Transverse colon (tissue), 4 donors: ENCODE results near the gene GPX8.

Experiments used
- CTCF ChIP-seq, 5 experiments: fragments of 200-600 bp in 3 of 5; fragments of 450-650 bp in 2 of 5; sonication (generic) in 3 of 5; IDR thresholded peaks; 1 replicate in 2 of 5; 2 replicates in 3 of 5; pipeline ENCODE4 v1.5.1; 2016 to 2017; ENCODE audit warnings: antibody characterized with exemption in 5 of 5, inconsistent platforms in 3 of 5, mild to moderate bottlenecking in 2 of 5, moderate library complexity in 1 of 5
- EP300 ChIP-seq: sonication (generic); formaldehyde crosslinking; IDR thresholded peaks from one replicate; pipeline ENCODE4 v1.6.1; 2017; ENCODE audit warnings: antibody characterized with exemption, low read depth
- POLR2A ChIP-seq: fragments of 450-650 bp; IDR thresholded peaks from one replicate; pipeline ENCODE4 v1.6.1; 2016; ENCODE audit warnings: antibody characterized with exemption, mild to moderate bottlenecking, moderate library complexity
- POLR2AphosphoS5 ChIP-seq, 3 donors: sonication (generic); formaldehyde crosslinking; IDR thresholded peaks; one replicate each; pipeline ENCODE4 v1.6.1; 2016; ENCODE audit warnings: antibody characterized with exemption in 3 of 3

GRCh38 chr5:55149308-55149795, 10.6 kb upstream of the GPX8 start:
- TF ChIP-seq CTCF (IDR thresholded peaks at IDR 0.05) (no peak), EP300 (no peak), POLR2A (no peak), POLR2AphosphoS5 (IDR thresholded peaks at IDR 0.05) (no peak)
